CD4-positive, alpha-beta T cell (primary cell): ENCODE measurements around the gene TSPO2. TPM values are rescaled to one million over a fixed set of nuclear protein-coding genes. Genes with fewer than 3 reads are reported as not detected.

Experiments
- ATAC-seq: fragments of 200-7000 bp; cut with Tn5 transposase; one replicate; pipeline ENCODE4 v1.10.0; 2022; ENCODE audit warnings: mild to moderate bottlenecking; ENCODE audit not compliant: poor library complexity
- CTCF ChIA-PET: fragments of 350-600 bp; sonication (Branson Sonifier 250); formaldehyde crosslinking; loops from one replicate; lab custom pipeline; 2021; ENCODE audit warnings: antibody characterized with exemption, inconsistent platforms; lab: Charles Lee
- POLR2A ChIA-PET: fragments of 350-600 bp; sonication (Branson Sonifier 250); formaldehyde crosslinking; loops from one replicate; lab custom pipeline; 2021; ENCODE audit warnings: antibody characterized with exemption, inconsistent platforms; lab: Charles Lee
- DNase-seq, 14 experiments: peaks; one replicate each; pipeline ENCODE4 v3.0.0-alpha.2; 2013 to 2020; ENCODE audit warnings: mixed read lengths in 2 of 14
- H3K27ac ChIP-seq, 2 donors: one replicate each; pipeline versions ENCODE4 v1.5.1 to v1.7.0; 2013; ENCODE audit warnings: low read length in 2 of 2, low read depth in 1 of 2, mild to moderate bottlenecking in 1 of 2
- H3K27me3 ChIP-seq, 2 experiments: 1 replicate in 1 of 2; 2 replicates in 1 of 2; pipeline versions ENCODE4 v1.6.1 to v1.7.0; 2013; ENCODE audit warnings: low read length in 2 of 2, control low read depth in 1 of 2, mild to moderate bottlenecking in 1 of 2, moderate library complexity in 1 of 2; ENCODE audit not compliant: insufficient read depth in 2 of 2, control insufficient read depth in 1 of 2
- H3K36me3 ChIP-seq: one replicate; pipeline ENCODE4 v1.6.1; 2013; ENCODE audit warnings: low read length, control low read depth; ENCODE audit not compliant: insufficient read depth
- H3K4me1 ChIP-seq: one replicate; pipeline ENCODE4 v1.6.1; 2013; ENCODE audit warnings: low read length, control low read depth; ENCODE audit not compliant: insufficient read depth
- H3K4me3 ChIP-seq: one replicate; pipeline ENCODE4 v1.5.1; 2013; ENCODE audit warnings: mild to moderate bottlenecking, low read length, moderate library complexity
- H3K9me3 ChIP-seq, 2 experiments: 1 replicate in 1 of 2; 2 replicates in 1 of 2; pipeline versions ENCODE4 v1.6.1 to v1.7.0; 2013; ENCODE audit warnings: low read length in 2 of 2, mild to moderate bottlenecking in 2 of 2, control low read depth in 1 of 2, moderate library complexity in 1 of 2; ENCODE audit not compliant: control insufficient read depth in 1 of 2, insufficient read depth in 1 of 2
- H3K27ac Mint-ChIP-seq: one replicate; pipeline ENCODE4 v1.8.0; 2020; ENCODE audit warnings: mixed read lengths
- H3K27me3 Mint-ChIP-seq: one replicate; pipeline ENCODE4 v1.8.0; 2021; ENCODE audit warnings: mixed read lengths
- H3K36me3 Mint-ChIP-seq: one replicate; pipeline ENCODE4 v1.8.0; 2021; ENCODE audit warnings: low read depth, mixed read lengths
- H3K4me1 Mint-ChIP-seq: one replicate; pipeline ENCODE4 v1.8.0; 2021; ENCODE audit warnings: low read depth, mixed read lengths
- H3K4me3 Mint-ChIP-seq: one replicate; pipeline ENCODE4 v1.8.0; 2020; ENCODE audit warnings: mild to moderate bottlenecking, mixed read lengths
- H3K9me3 Mint-ChIP-seq: one replicate; pipeline ENCODE4 v1.8.0; 2020; ENCODE audit warnings: mixed read lengths
- intact Hi-C, 2 experiments: fragments of 100-400 bp; cut with DNase I in 1 of 2; cut with micrococcal nuclease in 1 of 2; formaldehyde crosslinking; loops; one replicate each; pipeline versions ENCODE4 v1.15.1 to v1.9.0; 2023 to 2025; cut with DNase I, micrococcal nuclease
- total RNA-seq, 174 experiments: library from RNA in 2 of 174; stranded (reverse) in 2 of 174; gene quantifications; one replicate each; pipeline ENCODE4 v1.2.3 and lab custom pipeline; 2021 to 2026
- TF ChIP-seq, protein P1 (sequence below): fragments of 200-600 bp; IDR thresholded peaks from one replicate; pipeline ENCODE4 v1.8.0; 2022; ENCODE audit warnings: antibody characterized with exemption, mild to moderate bottlenecking

Gene TSPO2
- total RNA-seq, 2 experiments from 2014 or later: not detected

DNA sequence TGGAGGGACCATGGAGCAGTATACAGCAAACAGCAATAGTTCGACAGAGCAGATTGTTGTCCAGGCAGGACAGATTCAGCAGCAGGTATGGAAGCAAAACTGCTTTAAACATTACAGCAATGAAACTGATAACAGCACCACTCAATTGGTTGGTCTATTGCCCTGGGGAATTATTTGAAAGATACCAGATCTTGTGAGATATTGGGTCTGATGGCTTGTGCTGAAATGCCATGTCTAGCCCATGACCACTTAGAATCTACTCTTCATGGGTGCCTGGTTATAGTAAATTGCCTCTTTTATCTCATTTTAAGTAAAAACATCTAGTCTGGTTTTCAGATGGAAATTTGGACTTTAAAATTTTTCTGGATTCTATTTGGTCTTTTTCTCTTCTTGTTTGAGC lies 36.8 kb downstream of the TSPO2 start:
- CTCF ChIA-PET: no interaction called here
- Histone ChIP-seq H3K9me3 (no peaks in the 10 kb centered on the region), H3K4me3 (no peak overlapping the region), H3K27me3 (no peaks in the 10 kb centered on the region), H3K27ac (no peak overlapping the region), H3K36me3 (peaks cover 39% of the 10 kb centered on the region), H3K4me1 (peaks cover 28% of the 10 kb centered on the region)
- no peak for ATAC-seq
- no peak for DNase-seq
- no peaks in the 10 kb centered on the region for H3K27me3 Mint-ChIP-seq
- TF ChIP-seq, protein P1, sequence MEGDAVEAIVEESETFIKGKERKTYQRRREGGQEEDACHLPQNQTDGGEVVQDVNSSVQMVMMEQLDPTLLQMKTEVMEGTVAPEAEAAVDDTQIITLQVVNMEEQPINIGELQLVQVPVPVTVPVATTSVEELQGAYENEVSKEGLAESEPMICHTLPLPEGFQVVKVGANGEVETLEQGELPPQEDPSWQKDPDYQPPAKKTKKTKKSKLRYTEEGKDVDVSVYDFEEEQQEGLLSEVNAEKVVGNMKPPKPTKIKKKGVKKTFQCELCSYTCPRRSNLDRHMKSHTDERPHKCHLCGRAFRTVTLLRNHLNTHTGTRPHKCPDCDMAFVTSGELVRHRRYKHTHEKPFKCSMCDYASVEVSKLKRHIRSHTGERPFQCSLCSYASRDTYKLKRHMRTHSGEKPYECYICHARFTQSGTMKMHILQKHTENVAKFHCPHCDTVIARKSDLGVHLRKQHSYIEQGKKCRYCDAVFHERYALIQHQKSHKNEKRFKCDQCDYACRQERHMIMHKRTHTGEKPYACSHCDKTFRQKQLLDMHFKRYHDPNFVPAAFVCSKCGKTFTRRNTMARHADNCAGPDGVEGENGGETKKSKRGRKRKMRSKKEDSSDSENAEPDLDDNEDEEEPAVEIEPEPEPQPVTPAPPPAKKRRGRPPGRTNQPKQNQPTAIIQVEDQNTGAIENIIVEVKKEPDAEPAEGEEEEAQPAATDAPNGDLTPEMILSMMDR: no peak
- H3K4me3 Mint-ChIP-seq: no peak overlapping the region
- POLR2A ChIA-PET: interaction anchor here (1.4 to 1.7 kb wide), 2 partner anchors 8 to 255 kb away, joined by 3 to 9 read pairs; no protein-coding TSS in a partner anchor
- no peaks in the 10 kb centered on the region for H3K9me3 Mint-ChIP-seq
- peaks cover 58% of the 10 kb centered on the region for H3K36me3 Mint-ChIP-seq
- H3K4me1 Mint-ChIP-seq: peaks cover 83% of the 10 kb centered on the region
- intact Hi-C loops: loop anchor here in 1 of 2 experiments (5.0 to 10.0 kb wide), 2 partner anchors 238 to 1964 kb away; partner anchors contain the start of gene SAYSD1
- peak overlapping the region; percentile 84 for H3K27ac Mint-ChIP-seq

DNA sequence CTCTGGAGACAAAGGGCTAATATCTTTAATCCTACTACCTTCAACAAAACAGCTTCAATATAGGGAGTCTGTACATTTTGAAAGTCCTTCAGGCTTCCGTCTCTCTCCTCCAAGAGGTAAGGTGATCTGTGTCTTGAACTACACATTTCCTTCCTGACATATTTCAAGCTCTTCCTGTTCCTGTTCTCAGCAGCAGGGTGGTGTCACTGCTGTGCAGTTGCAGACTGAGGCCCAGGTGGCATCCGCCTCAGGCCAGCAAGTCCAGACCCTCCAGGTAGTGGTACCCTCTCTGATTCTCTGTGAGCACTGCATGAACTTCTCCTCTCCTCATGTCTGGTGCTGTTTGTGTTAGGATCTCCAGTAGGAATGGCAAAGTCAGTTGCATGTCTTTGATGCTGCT lies 38.4 kb downstream of the TSPO2 start:
- Mint-ChIP-seq H3K27ac (peak overlapping the region; percentile 84), H3K36me3 (peaks cover 72% of the 10 kb centered on the region), H3K4me3 (peak overlapping the region; percentile 69), H3K27me3 (no peaks in the 10 kb centered on the region), H3K4me1 (peaks cover 72% of the 10 kb centered on the region), H3K9me3 (no peaks in the 10 kb centered on the region)
- TF ChIP-seq, protein P1: no peak
- DNase-seq (peak in 6 of 14 experiments; percentile 10 to 70 (median 50)), ATAC-seq (peak; percentile 86)
- intact Hi-C loops: no loop called here
- peak overlapping the region; percentile 35 for H3K4me3 ChIP-seq
- H3K27me3 ChIP-seq: no peaks in the 10 kb centered on the region
- peaks cover 16% of the 10 kb centered on the region for H3K4me1 ChIP-seq
- H3K27ac ChIP-seq: peak overlapping the region; percentile 10 to 69
- H3K9me3 ChIP-seq: no peaks in the 10 kb centered on the region
- CTCF ChIA-PET: interaction anchor here (1.2 kb wide), 1 partner anchor 53 kb away, joined by 3 read pairs; no protein-coding TSS in a partner anchor
- POLR2A ChIA-PET: interaction anchor here (0.7 to 1.7 kb wide), 6 partner anchors 8 to 254 kb away, joined by 3 to 9 read pairs (median 4); partner anchors contain the start of genes NFYA, OARD1 and TREML2
- peaks cover 54% of the 10 kb centered on the region for H3K36me3 ChIP-seq

DNA sequence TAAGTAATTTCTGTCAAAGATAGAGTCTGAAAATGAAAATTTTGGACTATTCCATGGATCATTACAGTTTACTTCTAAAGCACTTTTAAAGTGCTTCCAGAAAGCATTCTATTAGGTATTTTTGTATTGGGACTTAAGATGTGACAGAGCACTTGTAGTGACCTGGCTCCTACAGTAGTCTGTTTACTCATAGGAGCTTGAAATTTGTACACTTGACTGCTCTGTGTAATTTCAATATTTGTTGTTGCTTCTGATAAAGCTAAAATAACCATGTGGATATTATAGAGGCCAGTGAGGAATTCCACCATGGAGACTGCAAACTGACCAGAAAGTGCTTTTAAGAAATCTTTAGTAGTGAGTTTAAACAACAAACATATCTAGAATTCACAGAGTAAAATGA lies 40.8 kb downstream of the TSPO2 start:
- peaks cover 13% of the 10 kb centered on the region for H3K4me1 ChIP-seq
- POLR2A ChIA-PET: no interaction called here
- peaks cover 74% of the 10 kb centered on the region for H3K36me3 ChIP-seq
- CTCF ChIA-PET: no interaction called here
- Mint-ChIP-seq H3K36me3 (peaks cover 93% of the 10 kb centered on the region), H3K9me3 (no peaks in the 10 kb centered on the region), H3K4me1 (peaks cover 64% of the 10 kb centered on the region), H3K4me3 (no peak overlapping the region), H3K27ac (no peak overlapping the region), H3K27me3 (no peaks in the 10 kb centered on the region)
- DNase-seq (no peak), ATAC-seq (no peak)
- H3K9me3 ChIP-seq: no peaks in the 10 kb centered on the region
- no peak overlapping the region for H3K27ac ChIP-seq
- H3K27me3 ChIP-seq: no peaks in the 10 kb centered on the region
- H3K4me3 ChIP-seq: no peak overlapping the region
- TF ChIP-seq, protein P1: no peak
- intact Hi-C loops: no loop called here
